Upper lobe of left lung (tissue), 6 donors: ENCODE measurements around the gene AFAP1L1. TPM values are rescaled to one million over a fixed set of nuclear protein-coding genes. Genes with fewer than 3 reads are reported as not detected.
A peak's percentile ranks its signal among the peaks of the same experiment; 100 is the strongest.

Source experiments
- ATAC-seq, 2 donors: fragments of 200-7000 bp; cut with Tn5 transposase; one replicate each; pipeline ENCODE4 v1.9.1; 2022; ENCODE audit warnings: mild to moderate bottlenecking in 2 of 2, moderate library complexity in 2 of 2; ENCODE audit not compliant: low FRiP score in 2 of 2
- DNase-seq, 2 donors: peaks; one replicate each; pipeline ENCODE4 v3.0.0-alpha.2; 2019 to 2020
- H3K27ac ChIP-seq, 4 donors: fragments of 200-600 bp; sonication (generic); one replicate each; pipeline ENCODE4 v1.5.1; 2016 to 2019
- H3K27me3 ChIP-seq, 4 donors: fragments of 200-600 bp; sonication (generic); one replicate each; pipeline ENCODE4 v1.5.1; 2017 to 2019
- H3K36me3 ChIP-seq, 4 donors: fragments of 200-600 bp; sonication (generic); one replicate each; pipeline ENCODE4 v1.5.1; 2016 to 2019
- H3K4me1 ChIP-seq, 4 donors: fragments of 200-600 bp; sonication (generic); one replicate each; pipeline ENCODE4 v1.5.1; 2018 to 2019
- H3K4me3 ChIP-seq, 4 donors: fragments of 200-600 bp; sonication (generic); one replicate each; pipeline ENCODE4 v1.5.1; 2017 to 2019; ENCODE audit warnings: mild to moderate bottlenecking in 2 of 4, moderate library complexity in 1 of 4
- H3K9me3 ChIP-seq, 4 donors: fragments of 200-600 bp; sonication (generic); one replicate each; pipeline ENCODE4 v1.5.1; 2018 to 2019
- EP300 ChIP-seq, 4 donors: sonication (generic); formaldehyde crosslinking; IDR thresholded peaks; one replicate each; pipeline ENCODE4 v1.5.1; 2017; ENCODE audit warnings: antibody characterized with exemption in 4 of 4, control low read depth in 2 of 4
- POLR2A ChIP-seq, 4 donors: fragments of 450-650 bp; IDR thresholded peaks; one replicate each; pipeline ENCODE4 v1.5.1; 2016 to 2017; ENCODE audit warnings: antibody characterized with exemption in 4 of 4, mild to moderate bottlenecking in 2 of 4
- POLR2AphosphoS5 ChIP-seq, 2 donors: sonication (generic); formaldehyde crosslinking; IDR thresholded peaks; one replicate each; pipeline ENCODE4 v1.5.1; 2017; ENCODE audit warnings: antibody characterized with exemption in 2 of 2
- WGBS, 2 donors: methylation state at CpG; one replicate each; pipeline ENCODE4 v1.1.5; 2017 to 2018; 5-methylcytosine and 5-hydroxymethylcytosine counted together
- total RNA-seq, 6 donors: library from RNA; depleted of rRNA in 4 of 6; stranded (reverse); fragments of >200 nt in 4 of 6; gene quantifications; one replicate each; pipeline versions ENCODE4 v1.1.0 to v1.2.1, GENCODE V29; 2016 to 2021
- TF ChIP-seq, protein P1 (sequence below), 6 experiments: fragments of 450-650 bp in 4 of 6; fragments of 200-600 bp in 2 of 6; sonication (generic) in 2 of 6; IDR thresholded peaks; one replicate each; pipeline ENCODE4 v1.5.1; 2016 to 2019; ENCODE audit warnings: antibody characterized with exemption in 6 of 6
- donor health status: DM: no; HTN: no; CAD: no; lungs with moderate emphysema.
- donor health status: DM: no; HTN: yes; CAD: no; lungs with severe emphysema.

The AFAP1L1 gene
- total RNA-seq, 6 donors from 2014 or later = 15.1 to 40.8 (median 26.5) TPM

DNA sequence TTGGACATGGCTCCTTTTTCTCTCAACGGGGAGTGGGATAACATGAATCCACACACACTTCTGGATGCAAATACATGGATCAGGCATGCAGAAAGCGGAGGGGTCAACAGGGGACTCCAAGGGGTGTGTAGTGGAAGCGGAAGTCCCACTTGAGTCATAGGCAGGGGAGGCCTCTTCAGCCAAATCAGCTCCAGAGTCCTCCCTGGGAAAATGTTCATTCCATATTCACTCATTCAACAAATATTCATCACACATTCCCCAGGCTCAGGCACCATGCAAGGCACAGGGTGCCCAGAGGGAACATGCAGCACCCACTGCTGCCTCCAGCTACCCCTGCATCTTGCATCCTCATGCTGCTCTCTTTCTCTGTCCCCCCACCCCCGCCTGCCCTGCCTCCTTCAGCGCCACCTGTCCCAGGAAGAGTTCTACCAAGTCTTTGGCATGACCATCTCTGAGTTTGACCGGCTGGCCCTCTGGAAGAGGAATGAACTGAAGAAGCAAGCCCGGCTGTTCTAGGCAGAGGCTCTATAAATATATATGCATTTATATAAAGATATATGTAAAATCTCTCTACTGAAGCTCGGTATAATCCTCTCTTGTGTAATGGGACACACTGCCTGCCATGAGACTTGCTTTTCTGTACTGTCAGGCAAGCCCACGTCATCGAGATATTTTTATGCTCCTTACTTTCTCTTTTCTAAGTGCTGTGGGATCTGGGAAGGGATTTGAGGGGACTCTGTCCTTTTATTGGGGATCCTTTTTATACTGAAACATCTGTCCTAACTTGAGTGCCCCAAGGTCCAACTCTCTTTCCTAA is 13.6 kb upstream of the AFAP1L1 start:
- H3K9me3 ChIP-seq = no peaks in the 10 kb centered on the region
- H3K4me3 ChIP-seq = no peak overlapping the region
- H3K4me1 ChIP-seq = no peaks in the 10 kb centered on the region
- H3K27me3 ChIP-seq = no peaks in the 10 kb centered on the region
- peaks cover 0 to 6% (median 0%) of the 10 kb centered on the region in 4 donors for H3K36me3 ChIP-seq
- ATAC-seq (no peak), DNase-seq (no peak)
- 86 to 87% methylated on average over 10 of the region's 10 CpGs for WGBS, 2 donors
- TF ChIP-seq, protein P1, sequence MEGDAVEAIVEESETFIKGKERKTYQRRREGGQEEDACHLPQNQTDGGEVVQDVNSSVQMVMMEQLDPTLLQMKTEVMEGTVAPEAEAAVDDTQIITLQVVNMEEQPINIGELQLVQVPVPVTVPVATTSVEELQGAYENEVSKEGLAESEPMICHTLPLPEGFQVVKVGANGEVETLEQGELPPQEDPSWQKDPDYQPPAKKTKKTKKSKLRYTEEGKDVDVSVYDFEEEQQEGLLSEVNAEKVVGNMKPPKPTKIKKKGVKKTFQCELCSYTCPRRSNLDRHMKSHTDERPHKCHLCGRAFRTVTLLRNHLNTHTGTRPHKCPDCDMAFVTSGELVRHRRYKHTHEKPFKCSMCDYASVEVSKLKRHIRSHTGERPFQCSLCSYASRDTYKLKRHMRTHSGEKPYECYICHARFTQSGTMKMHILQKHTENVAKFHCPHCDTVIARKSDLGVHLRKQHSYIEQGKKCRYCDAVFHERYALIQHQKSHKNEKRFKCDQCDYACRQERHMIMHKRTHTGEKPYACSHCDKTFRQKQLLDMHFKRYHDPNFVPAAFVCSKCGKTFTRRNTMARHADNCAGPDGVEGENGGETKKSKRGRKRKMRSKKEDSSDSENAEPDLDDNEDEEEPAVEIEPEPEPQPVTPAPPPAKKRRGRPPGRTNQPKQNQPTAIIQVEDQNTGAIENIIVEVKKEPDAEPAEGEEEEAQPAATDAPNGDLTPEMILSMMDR (IDR thresholded peaks at IDR 0.05) = no peak
- TF ChIP-seq POLR2AphosphoS5 (IDR thresholded peaks at IDR 0.05) = no peak
- TF ChIP-seq EP300 (IDR thresholded peaks at IDR 0.05) = no peak
- no peak overlapping the region for H3K27ac ChIP-seq

DNA sequence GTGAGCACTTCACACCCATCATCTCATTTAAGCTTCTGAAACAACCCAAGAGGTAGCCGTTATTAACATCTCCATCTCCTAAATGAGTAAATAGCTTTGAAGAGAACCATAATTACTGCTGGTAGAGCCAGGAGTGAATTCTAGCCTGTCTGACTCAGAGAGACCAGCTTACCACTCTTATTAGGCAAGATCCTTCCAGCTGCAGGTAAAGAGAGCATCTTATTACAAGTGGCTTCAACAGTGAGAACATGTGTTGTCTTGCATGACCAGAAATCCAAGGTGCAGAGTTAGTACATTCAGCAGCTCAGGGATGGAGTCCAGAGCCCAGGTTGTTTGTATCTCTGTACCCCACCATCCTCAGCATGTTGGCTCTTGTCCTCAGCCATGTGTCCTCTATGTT is 10.9 kb upstream of the AFAP1L1 start:
- H3K36me3 ChIP-seq = no peaks in the 10 kb centered on the region
- no peak overlapping the region for H3K4me3 ChIP-seq
- no peaks in the 10 kb centered on the region for H3K27me3 ChIP-seq
- no peaks in the 10 kb centered on the region for H3K9me3 ChIP-seq
- H3K27ac ChIP-seq = no peak overlapping the region
- WGBS, 2 donors = 88 to 90% methylated on average over 1 of the region's 1 CpG
- TF ChIP-seq EP300 (IDR thresholded peaks at IDR 0.05) (no peak), POLR2A (IDR thresholded peaks at IDR 0.05) (no peak), POLR2AphosphoS5 (IDR thresholded peaks at IDR 0.05) (no peak)
- TF ChIP-seq, protein P1 (IDR thresholded peaks at IDR 0.05) = no peak
- DNase-seq (no peak), ATAC-seq (no peak)
- no peaks in the 10 kb centered on the region for H3K4me1 ChIP-seq

DNA sequence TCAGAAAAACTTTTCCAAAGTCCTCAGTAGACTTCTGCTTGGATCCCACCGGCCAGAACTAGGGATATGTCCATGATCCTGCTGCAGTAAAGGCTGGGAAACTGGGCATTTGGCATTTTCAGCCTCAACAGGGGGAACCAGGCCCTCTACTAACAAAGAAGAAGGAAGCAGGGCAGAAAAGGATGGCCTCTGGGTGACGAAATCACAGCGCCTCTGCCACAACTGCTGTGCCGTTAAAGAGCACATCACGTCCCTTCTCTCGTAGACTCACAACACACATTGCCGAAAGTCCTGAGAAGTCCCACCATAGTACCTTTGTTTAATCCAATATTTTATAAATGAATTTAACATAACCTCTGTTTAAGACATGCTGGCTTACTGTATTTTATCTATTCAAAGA is 10.4 kb upstream of the AFAP1L1 start:
- WGBS, 2 donors = 57 to 67% methylated on average over 7 of the region's 7 CpGs
- Histone ChIP-seq H3K27me3 (no peaks in the 10 kb centered on the region), H3K27ac (no peak overlapping the region), H3K36me3 (no peaks in the 10 kb centered on the region), H3K9me3 (no peaks in the 10 kb centered on the region), H3K4me1 (no peaks in the 10 kb centered on the region), H3K4me3 (no peak overlapping the region)
- TF ChIP-seq POLR2A (IDR thresholded peaks at IDR 0.05) = no peak
- no peak for TF ChIP-seq POLR2AphosphoS5 (IDR thresholded peaks at IDR 0.05)
- no peak for ATAC-seq
- DNase-seq = no peak

DNA sequence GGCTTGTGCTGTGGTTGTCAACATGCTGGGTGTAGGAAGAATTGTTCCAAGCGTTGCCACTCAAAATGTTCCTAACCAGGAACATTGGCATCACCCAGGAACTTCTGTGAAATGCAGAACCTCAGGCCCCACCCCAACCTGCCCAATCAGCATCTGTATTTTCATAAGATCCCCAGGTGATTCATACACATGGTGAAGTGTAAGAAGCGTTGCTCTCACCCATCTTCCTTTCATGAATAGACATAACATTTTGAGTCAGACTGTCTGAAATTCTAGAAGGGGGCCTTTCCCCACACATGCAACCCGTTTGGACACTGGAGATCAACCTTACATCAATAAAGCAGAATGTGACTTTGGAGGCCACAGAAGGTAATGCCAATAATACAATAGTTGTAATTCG is 9.3 kb upstream of the AFAP1L1 start:
- no peaks in the 10 kb centered on the region for H3K36me3 ChIP-seq
- H3K4me3 ChIP-seq = no peak overlapping the region
- no peak overlapping the region for H3K27ac ChIP-seq
- WGBS, 2 donors = 83 to 96% methylated on average over 4 of the region's 4 CpGs
- H3K4me1 ChIP-seq = no peaks in the 10 kb centered on the region
- H3K27me3 ChIP-seq = no peaks in the 10 kb centered on the region
- no peak for DNase-seq
- ATAC-seq = no peak
- TF ChIP-seq, protein P1 (IDR thresholded peaks at IDR 0.05) = no peak
- TF ChIP-seq EP300 (IDR thresholded peaks at IDR 0.05) = no peak
- TF ChIP-seq POLR2AphosphoS5 (IDR thresholded peaks at IDR 0.05) = no peak
- no peak for TF ChIP-seq POLR2A (IDR thresholded peaks at IDR 0.05)
- H3K9me3 ChIP-seq = no peaks in the 10 kb centered on the region

DNA sequence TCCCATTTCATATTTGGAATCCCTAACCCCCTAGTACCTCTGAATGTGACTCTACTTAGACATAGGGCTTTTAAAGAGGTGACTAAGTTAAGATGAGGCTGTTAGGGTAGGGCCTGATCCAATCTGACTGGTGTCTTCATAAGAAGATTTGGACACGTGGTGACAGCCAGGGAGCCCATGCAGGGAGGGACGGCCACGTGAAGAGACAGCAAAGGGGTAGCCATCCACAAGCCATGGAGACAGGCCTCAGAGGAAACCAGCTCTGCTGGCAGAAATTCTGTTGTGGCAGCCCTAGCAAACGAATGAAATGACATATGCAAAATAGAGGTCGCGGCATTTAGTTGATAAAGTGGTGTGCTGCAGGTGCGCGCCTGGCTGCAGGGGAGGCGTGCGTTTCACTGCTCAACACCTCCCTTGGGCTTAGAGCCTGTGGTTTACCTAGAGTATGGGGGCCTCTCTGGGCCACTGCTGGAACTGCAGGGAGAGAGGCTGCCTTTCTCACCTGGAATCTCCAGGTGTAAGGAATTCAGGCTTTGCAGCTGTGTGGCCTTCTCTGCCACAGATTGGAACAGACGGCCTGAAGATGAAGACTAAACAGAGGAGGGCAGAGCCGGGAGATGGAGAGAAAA is 7.1 kb upstream of the AFAP1L1 start:
- Histone ChIP-seq H3K27me3 (no peaks in the 10 kb centered on the region), H3K27ac (no peak overlapping the region), H3K36me3 (no peaks in the 10 kb centered on the region), H3K4me1 (no peaks in the 10 kb centered on the region), H3K4me3 (no peak overlapping the region), H3K9me3 (peaks cover 0 to 12% (median 5%) of the 10 kb centered on the region in 4 donors)
- peak in 1 of 2 donors; percentile 28 for ATAC-seq
- DNase-seq = peak in 1 of 2 donors; percentile 34
- WGBS, 2 donors = 32 to 64% methylated on average over 12 of the region's 12 CpGs
- no peak for TF ChIP-seq POLR2AphosphoS5 (IDR thresholded peaks at IDR 0.05)
- TF ChIP-seq, protein P1 (IDR thresholded peaks at IDR 0.05) = peak; percentile 20 to 63 (median 39)
